ENCODE measurements around the gene C2CD2.
"Not testable (repeated sequence)": the region's sequence is repeated elsewhere in the genome, so short reads cannot be mapped to it uniquely, and the experiment has no call there.

Gene C2CD2

DNA sequence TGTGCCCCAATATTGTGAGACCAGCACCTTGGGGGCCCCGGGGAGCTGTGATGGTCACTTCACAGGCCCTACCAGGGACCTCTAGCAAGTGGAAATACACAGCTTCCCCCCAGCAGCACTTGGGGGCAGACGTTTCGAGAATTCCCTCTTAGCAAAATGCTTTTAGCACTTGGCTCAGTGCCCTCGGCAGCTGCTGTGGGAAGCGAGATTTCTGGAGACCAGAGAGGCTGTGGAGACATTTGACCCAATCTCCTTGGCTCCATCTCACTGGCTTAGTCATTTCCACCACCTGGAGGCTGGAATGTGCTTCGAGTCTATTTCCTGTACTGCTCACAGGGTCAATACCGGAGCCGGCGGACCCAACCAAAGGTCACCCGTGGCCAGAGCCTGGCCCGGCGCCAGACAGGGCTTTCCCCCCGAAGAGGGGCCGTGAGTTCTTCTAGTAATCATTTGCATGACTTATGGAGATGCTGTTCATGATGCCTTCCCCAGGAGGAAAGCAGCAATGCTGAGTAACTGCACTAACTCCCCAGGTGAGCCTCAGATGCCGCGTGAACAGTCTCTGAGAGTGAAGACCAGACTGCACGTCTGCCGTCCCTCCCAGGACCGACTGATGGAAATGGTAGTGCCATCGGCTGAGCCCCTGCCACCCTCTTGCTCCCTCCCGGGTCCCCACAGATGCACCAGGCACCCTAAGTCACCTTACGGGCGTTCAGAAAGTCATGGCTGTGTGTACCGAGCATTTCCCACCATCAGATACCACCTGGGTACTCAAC is 4.4 kb upstream of the C2CD2 start:
- DNase-seq (ENCODE audit: low read depth), result no peak

DNA sequence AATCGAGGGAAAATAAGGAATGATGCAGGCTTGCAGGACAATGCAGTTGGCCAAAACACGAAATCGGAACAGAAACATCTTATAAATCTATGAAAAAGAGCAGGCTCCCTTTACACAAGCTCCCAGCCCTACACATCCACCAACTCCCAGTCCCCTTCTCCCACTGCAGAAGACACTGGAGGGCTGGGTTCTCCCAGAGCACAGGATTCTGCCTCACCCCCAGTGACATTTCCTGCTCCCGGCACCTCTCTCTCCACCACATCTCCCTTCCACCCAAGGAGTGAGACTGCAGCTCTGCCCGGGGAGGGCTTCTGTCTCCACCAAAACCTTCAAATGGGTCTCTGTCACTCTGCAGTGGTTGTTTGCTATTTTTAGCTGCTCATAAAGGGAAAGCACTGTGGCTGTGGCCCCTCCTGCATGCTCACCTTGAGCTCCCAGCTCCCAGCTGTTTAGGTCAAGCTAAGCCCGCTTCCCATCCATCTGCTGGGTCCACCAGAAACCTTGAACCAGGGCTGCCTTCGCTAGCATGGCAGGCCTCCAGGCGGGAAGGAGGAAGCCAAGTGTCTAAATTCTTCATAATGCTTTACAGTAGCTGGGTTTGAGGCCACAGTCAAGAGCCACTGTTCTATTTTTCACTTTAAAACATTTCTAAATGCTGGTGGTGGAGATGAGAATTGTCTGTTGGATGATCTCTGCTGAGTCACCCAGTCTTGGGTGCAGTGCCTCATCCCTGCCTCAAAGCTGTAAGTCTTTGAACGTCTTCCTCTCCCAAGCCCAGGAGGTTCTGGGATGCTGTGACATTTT is 3.3 kb upstream of the C2CD2 start:
- DNase-seq (ENCODE audit: low read depth), result no peak

DNA sequence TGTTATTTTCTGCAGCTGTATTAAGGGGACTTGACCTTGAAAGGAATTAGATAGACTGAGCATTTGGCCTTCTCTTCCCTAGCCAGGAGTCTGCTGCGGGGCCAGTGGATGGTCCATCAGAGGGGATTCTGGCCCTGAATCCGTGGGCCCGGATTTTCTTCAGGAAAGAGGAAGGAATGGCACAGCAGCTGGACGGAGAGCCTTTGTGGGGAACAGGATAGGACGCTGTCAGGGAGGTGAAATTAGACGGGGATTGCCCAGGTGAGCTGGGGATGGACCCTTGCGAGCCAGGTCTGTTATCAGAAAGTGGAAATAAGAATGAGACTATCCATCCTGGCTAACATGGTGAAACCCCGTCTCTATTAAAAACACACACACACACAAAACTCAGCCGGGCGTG is 1.7 kb upstream of the C2CD2 start:
- DNase-seq (ENCODE audit: low read depth), result no peak

DNA sequence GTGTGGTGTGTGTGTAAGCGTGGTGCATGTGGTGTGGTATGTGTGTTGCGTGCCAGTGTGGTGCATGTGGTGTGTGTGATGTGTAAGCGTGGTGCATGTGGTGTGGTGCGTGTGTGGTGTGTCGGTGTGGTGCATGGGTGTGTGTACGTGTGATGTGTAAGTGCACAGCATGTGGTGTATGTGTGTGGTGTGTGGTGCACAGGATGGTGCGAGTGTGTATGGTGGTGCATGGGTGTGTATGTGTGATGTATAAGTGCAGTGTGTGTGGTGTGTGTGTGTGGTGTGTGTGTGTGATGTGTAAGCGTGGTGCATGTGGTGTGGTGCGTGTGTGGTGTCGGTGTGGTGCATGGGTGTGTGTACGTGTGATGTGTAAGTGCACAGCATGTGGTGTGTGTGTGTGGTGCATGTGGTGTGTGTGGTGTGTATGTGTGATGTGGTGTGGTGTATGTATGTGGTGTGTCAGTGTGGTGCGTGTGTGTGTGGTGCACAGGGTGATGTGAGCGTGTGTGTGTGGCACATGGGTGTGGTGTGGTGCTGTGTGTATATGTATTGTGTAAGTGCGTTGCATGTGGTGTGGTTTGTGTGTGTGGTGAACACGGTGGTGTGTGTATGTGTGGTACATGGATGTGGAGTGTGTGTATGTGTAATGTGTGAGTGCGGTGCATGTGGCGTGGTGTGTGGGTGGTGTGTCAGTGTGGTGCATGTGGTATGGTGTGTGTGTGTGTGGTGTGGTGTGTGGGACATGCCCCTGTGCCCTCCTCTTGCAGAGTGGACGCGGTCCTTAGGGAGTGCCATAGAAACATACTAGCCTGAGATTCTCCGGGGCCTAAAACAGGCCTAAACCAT is 1.1 kb upstream of the C2CD2 start:
- no peak for DNase-seq (ENCODE audit: low read depth)

DNA sequence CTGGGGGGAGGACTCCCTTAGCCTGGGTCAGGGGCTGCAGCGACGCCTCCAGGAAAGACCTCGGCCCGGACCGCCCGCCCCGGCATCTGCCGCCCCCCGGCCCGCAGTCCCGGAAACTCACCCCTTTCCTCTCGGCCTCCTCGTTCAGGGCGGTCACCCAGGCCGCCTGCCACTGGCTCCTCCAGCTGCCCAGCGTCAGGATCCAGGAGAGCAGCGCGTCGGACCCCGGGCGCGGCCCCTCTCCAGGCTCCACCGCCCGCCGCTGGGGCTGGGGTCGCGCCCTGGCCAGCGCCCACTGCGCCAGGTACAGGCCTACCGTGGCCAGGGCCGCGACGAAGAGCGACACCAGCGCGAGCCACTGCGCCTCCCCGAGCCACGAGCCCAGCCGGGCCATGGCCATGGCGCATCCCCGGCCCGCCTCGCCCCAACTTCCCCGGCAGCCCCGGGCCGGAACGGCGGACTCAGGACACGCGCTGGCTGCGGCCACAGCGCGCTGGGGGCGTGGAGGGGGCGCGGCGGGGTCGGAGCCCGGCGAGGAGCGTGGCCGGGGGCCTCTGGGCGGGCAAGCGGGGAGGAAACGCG is 478 bp downstream of the C2CD2 start:
- no peak for DNase-seq (ENCODE audit: low read depth)

DNA sequence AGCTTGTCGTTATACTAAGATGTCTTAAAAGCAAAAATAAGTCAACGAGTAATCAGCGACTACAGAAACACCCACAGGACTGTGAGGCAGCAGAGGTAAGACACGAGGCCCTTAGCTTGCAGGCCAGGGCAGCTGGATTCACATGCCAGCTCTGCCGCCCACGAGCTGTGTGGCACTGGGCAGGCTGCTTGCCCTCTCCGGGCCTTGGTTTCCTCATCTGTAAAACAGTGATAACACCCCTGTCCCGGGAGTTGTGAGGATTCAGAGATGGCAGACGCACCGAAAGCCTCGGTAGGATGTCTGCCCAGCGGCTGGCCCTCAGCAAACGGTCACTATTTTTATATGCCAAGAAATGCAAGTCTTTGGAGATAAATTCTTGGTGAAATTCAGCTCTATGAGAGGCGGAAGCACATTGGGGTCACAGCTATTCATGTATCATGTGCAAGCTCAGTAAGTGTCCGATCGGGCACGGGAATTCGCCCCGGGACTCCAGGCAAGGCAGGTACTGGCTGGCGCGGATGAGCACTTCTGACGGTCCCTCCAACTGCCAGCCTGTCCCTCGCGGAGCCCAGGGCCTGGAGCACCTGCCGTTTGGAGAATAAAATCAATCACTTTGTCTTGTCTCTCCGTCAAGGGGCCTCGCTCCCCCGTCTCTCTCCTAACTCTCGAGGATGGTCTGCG is 1.1 kb downstream of the C2CD2 start:
- DNase-seq (ENCODE audit: low read depth), result no peak

DNA sequence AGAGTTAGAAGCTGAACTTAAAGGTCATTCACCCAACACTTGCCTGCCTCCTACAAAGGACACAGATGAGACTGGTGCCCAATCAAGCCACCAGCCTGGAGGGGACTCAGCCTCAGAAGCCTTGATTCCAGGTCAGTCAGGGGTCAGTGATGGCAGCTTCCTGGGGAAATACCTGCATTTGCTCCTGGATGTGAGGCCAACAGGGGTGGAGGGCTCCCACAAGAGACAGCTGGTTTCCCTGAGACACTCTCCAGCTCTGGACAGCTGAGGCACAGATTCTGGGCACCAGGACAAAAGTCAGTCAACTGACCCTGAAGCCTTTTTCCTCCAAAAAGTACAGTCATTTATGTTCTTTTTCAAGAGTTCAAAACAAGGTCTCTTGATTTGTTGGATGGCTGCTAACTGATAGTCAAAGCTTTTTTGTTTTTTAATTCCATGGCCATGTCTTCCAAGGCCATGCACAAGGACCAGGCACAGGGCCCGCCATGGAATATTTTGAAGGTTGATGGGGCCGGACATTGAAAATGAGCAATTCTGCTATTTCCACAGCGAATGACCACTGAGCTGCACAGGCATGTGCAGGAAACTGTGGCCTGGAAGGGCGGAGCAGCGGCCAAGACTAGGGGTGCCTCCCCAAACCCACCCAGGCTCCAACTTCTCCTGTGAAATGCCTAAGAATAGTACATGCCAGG is 1.8 kb downstream of the C2CD2 start:
- DNase-seq (ENCODE audit: low read depth), result no peak

DNA sequence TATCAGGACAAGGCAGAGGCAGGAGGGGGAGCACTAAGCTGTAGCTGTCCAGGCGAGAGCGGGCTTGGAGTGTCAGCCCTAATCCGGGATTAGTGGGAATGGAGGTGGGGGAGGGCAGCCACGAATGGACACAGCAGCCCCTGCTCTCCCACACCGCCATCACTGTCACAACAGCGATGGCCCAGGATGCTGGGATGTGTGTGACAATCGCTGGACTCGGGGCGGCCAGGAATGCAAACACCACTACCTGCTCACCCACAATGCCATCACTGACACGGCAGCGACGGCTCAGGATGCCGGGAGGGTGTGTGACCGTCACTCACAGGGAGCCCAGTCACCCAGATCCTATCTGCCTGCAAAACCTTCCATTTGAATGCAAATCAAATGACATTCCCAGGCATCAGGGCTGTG is 2.9 kb downstream of the C2CD2 start:
- no peak for DNase-seq (ENCODE audit: low read depth)

DNA sequence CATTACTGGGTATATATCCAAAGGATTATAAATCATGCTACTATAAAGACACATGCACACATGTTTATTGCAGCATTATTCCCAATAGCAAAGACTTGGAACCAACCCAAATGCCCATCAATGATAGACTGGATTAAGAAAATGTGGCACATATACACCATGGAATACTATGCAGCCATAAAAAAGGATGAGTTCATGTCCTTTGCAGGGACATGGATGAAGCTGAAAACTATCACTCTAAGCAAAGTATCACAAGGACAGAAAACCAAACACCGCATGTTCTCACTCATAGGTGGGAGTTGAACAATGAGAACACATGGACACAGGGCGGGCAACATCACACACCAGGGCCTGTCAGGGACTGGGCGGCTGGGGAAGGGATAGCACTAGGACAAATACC is 4.2 kb downstream of the C2CD2 start:
- DNase-seq (ENCODE audit: low read depth), result not testable (repeated sequence)

DNA sequence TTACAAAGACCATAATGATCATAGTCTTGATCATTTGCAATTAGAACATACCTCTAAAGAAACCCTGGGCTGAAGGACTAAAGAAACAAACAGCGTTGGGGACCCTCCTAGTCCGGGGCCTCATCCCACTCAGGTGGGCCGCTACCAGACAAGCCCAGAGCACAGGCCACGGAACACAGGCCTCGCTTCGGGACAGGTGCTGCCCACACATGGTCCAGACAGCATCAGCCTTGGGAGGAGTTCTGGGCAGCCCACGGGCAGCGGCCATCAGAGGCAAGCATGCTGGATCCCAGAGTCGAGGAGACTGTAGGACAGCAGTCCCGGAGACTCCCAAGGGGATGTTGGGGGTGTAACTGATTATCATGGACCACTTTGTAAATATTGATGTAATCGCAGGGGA is 4.9 kb downstream of the C2CD2 start:
- no peak for DNase-seq (ENCODE audit: low read depth)

DNA sequence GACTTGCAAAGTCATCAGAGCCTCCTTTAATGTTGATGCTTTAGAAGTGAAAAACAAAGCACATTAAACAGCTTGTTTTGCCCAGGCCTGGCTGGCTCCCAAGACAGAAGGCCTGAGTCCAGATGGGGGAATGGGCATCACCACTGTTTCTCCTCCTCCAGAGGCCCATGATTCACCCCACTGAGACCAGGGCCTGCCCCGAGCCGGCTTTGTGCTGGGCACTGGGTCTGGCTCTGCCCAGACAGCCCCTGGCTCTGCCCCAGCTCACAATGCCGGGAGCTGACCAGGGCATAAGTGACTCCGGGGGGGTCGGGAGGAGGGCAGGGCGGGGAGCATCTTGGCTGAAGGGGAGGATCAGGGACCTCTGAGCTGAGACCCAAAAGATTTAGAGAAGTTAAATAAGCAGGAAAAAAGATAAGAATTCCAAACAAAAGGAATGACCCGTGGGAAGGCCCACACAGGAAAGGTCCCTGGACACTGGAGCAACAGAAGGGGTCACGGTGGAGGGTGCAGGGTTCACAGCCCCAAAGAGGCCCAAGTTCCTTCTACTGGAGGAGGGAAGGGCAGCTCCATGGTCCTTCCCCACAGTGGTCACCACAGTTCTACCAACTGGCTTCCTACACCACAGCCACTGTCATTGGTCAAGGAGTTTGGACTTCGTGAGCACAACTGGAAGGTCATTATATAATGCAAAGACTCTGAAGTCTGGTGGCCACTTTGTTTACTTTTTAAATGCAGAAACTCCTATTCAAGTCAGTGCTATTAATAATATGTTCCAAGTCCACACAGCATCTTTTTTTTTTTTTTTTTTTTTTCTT is 5.5 kb downstream of the C2CD2 start:
- no peak for DNase-seq (ENCODE audit: low read depth)

DNA sequence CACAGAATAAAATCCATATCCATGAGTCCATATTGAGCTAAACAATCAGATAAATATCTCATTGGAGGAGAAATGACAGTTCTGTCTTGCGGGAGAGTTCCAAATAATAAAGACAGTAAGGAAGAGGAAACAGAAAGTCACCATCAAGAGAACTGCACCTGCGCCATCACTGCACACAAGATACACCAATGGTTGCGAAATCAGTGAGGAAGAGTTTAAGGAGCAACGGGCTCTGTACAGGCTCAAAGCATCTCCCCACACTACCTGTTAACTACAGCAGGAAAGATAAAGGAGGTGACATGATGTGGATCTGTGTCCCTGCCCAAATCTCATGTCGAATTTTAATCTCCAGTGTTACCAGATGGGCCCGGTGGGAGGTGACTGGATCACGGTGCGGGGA is 7.8 kb downstream of the C2CD2 start:
- DNase-seq (ENCODE audit: low read depth), result no peak

DNA sequence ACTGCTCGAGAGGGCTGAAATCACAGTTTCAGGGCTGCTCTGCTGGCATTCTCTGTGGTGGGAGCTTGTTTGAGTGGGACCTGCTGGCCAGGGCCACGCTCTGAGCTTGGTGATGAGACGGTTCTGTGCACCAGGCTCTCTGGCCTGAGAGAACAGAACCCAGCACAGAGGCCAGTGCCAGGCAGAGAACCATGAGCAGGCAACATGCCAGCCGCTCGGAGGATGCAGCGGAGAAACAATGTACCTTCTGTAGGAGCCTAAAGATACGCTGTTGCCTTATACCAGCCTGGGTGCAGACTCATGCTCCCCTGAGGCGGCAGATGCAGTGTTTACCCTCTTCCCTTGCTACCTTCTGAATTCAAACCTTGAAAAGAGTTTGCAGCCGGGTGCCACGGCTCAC is 10.0 kb downstream of the C2CD2 start:
- DNase-seq (ENCODE audit: low read depth), result no peak

DNA sequence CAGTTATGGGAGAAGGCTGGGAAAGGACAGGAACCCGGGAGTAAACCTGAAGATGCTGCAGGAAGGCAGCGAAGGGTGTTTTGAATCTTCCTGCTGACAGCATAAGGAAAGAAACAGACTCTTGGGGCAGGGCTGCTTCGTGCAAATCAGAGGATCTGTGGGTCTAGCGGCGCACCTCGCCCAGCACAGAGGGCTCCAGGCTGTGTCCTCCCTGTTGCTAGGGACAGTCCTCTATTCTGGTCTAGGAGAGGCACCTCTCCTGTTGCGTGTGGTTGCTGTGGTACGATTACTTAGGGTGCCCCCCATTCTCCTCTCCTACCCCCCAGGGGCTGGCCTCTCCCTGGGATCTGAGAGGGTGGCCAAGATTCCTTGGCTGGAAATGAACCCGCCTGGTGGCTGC is 11.4 kb downstream of the C2CD2 start:
- no peak for DNase-seq (ENCODE audit: low read depth)

DNA sequence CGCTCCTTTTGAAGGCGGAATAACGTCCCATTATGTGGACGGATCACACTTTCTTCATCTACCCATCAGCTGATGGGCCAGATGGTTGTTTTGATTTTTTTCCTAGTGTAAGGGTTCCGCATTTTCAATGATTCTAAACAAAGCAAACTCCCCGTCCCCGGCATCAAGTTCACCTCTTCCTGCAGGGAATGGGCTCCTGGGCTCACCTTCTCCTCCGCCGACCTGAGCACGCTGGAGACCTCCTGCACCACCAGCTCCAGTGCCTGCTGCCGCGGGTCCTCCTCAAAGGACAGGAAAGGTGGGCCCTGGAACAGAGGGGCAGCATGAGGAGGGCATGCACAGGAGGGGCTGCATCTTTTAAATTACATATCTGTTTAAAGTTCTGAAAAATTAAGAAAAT is 11.9 kb downstream of the C2CD2 start:
- no peak for DNase-seq (ENCODE audit: low read depth)

DNA sequence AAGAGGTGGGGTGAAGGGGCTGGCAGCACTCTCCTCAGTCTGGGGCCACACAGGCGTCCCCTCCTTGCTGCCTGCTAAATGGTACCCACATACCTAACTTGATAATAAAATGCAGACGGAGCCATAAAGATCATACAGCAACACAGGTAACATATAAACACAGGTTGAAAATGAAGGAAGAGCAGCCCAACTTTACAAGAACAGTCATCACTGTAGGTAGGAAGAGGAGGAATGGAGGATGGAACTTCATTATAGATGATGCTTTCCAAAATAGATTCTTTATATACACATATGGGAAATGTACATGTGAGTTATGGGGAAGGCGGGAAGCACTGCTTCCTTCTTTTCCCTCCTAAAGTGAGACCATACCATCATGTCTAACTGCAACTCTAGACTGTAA is 13.4 kb downstream of the C2CD2 start:
- no peak for DNase-seq (ENCODE audit: low read depth)

DNA sequence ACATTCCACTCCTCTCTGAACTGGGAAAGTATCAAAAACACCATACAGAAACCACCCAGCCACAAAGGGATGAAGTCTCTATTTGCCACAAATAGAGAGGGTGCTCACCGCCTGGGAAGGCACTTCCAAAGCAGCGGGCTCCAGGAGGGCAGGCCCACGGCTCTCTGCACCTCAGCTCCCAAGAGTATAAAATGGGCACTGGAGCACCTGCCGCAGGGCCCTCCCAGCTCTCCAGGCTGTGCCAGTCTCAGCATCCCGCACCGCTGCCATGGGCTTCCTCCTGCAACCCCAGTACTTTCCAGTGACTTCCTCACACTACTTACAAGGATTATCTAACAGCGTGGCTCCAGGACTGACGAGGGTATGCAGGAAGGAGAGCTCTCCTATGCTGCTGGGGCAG is 14.4 kb downstream of the C2CD2 start:
- no peak for DNase-seq (ENCODE audit: low read depth)

DNA sequence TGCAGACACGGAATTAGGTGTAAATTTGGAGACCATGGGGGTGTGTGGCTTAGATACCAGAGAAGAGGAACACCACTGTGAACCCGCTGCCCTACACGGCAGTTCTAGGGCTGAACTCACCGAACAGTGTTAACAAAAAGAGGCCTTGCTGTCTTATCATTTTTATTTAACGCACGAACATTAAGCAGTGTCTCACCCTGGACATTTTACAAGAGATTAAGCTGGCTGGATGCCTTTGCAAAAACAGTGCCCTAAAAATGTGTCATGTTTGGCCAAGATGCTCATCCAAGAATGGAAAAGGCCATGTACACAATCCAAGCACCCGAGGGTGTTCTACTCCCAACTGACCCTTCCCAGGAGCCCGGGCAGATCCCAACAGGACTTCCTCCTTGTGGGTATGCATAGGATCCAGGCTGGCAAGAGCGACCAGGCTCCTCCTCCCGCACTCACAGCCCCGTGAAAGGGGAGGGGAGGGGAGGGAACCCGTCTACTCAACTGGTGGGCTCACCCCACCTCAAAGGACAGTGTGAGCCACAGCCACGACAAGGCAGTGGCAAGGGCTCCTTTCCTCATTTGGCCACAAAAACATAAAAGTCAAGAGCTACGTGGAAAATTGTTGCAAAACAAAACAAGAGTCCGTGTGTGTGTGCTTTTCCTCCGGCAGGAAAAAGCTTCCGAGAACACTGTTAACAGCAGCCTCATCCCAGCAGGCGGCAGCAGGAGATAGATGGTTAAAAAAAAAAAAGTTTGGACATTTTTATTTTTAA is 20.3 kb downstream of the C2CD2 start:
- no peak for DNase-seq (ENCODE audit: low read depth)

DNA sequence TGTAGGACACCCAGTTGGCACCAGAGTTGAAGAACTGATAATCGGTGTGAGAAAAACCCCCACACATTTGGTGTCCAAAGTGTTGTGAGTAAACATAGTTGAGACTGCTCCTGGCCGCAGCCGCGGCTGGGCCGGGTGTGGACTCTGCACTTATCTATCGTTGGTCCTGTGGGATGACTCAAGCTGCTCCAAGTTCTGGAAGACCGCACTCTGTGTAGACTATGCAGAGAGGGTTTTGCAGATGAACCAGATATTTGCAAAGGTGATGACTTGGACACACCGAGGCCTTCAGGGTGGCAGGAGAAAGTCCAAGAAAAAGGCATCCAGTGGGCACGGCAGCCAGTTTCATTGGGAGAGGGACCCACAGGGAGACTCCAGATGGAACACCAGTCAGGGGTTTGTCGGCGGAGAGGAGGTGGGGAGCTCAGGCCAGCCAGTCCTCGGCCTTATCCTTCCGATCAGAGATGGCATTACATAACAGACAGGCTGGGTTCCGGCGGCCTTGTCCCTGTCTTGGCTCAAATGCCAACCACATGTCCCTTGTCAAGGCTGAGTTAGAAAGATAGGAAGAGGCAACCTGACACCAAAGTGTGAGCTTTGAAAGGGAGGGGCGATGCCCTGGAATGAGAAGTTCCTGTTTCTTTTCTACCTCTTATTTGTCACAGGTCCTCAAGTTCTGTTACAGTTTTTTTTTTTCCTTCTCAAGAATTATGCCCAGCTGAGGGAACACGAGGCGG is 21.1 kb downstream of the C2CD2 start:
- DNase-seq (ENCODE audit: low read depth), result no peak
